IPS-18a (cell line): ENCODE measurements around the gene TMEM260.
"Not testable (repeated sequence)": the region's sequence is repeated elsewhere in the genome, so short reads cannot be mapped to it uniquely, and the experiment has no call there.

Experiments used
- H3K27ac ChIP-seq: one replicate; pipeline ENCODE4 v1.5.1; 2013; ENCODE audit warnings: low read length
- H3K27me3 ChIP-seq: one replicate; pipeline ENCODE4 v1.6.1; 2013; ENCODE audit warnings: mild to moderate bottlenecking, low read length; ENCODE audit not compliant: control insufficient read depth, insufficient read depth
- H3K36me3 ChIP-seq: one replicate; pipeline ENCODE4 v1.6.1; 2013; ENCODE audit warnings: low read depth, low read length; ENCODE audit not compliant: control insufficient read depth
- H3K4me1 ChIP-seq: one replicate; pipeline ENCODE4 v1.6.1; 2013; ENCODE audit warnings: low read depth, low read length; ENCODE audit not compliant: control insufficient read depth
- H3K4me3 ChIP-seq: one replicate; pipeline ENCODE4 v1.5.1; 2013; ENCODE audit warnings: low read length
- H3K9ac ChIP-seq: one replicate; pipeline ENCODE4 v1.6.1; 2013; ENCODE audit warnings: mild to moderate bottlenecking, low read length, moderate library complexity
- H3K9me3 ChIP-seq: one replicate; pipeline ENCODE4 v1.6.1; 2013; ENCODE audit warnings: low read depth, low read length; ENCODE audit not compliant: control insufficient read depth

TMEM260 gene

GRCh38 chr14:56603648-56604047 is 24.1 kb downstream of the TMEM260 start:
- Histone ChIP-seq H3K36me3 (no peaks in the 10 kb centered on the region), H3K9me3 (no peaks in the 10 kb centered on the region), H3K9ac (no peak overlapping the region), H3K4me3 (no peak overlapping the region), H3K4me1 (no peaks in the 10 kb centered on the region), H3K27me3 (no peaks in the 10 kb centered on the region), H3K27ac (no peak overlapping the region)

GRCh38 chr14:56608689-56609088 is 29.1 kb downstream of the TMEM260 start:
- Histone ChIP-seq H3K9ac (no peak overlapping the region), H3K4me1 (no peaks in the 10 kb centered on the region), H3K4me3 (no peak overlapping the region), H3K27me3 (no peaks in the 10 kb centered on the region), H3K9me3 (no peaks in the 10 kb centered on the region), H3K27ac (no peak overlapping the region), H3K36me3 (peaks cover 14% of the 10 kb centered on the region)

GRCh38 chr14:56611663-56612062 is 32.1 kb downstream of the TMEM260 start:
- not testable (repeated sequence) for H3K9ac ChIP-seq, H3K9me3 ChIP-seq, H3K27ac ChIP-seq, H3K27me3 ChIP-seq, H3K4me1 ChIP-seq, H3K4me3 ChIP-seq
- peaks cover 16% of the 10 kb centered on the region for H3K36me3 ChIP-seq

GRCh38 chr14:56617084-56617483 is 37.5 kb downstream of the TMEM260 start:
- Histone ChIP-seq H3K9me3 (no peaks in the 10 kb centered on the region), H3K4me3 (no peak overlapping the region), H3K4me1 (no peaks in the 10 kb centered on the region), H3K27ac (no peak overlapping the region), H3K36me3 (peaks cover 22% of the 10 kb centered on the region), H3K27me3 (no peaks in the 10 kb centered on the region), H3K9ac (no peak overlapping the region)

- Histone ChIP-seq H3K27ac (no peak overlapping the region), H3K9me3 (peaks cover 5% of the 10 kb centered on the region), H3K27me3 (no peaks in the 10 kb centered on the region), H3K4me3 (no peak overlapping the region), H3K36me3 (peaks cover 22% of the 10 kb centered on the region), H3K4me1 (no peaks in the 10 kb centered on the region), H3K9ac (no peak overlapping the region)
These were observed 51.1 kb downstream of the TMEM260 start for GRCh38 chr14:56630707-56631106.

- H3K9ac ChIP-seq = no peak overlapping the region
- peaks cover 5% of the 10 kb centered on the region for H3K9me3 ChIP-seq
- no peaks in the 10 kb centered on the region for H3K27me3 ChIP-seq
- no peak overlapping the region for H3K4me3 ChIP-seq
- no peaks in the 10 kb centered on the region for H3K4me1 ChIP-seq
- peaks cover 33% of the 10 kb centered on the region for H3K36me3 ChIP-seq
- no peak overlapping the region for H3K27ac ChIP-seq
These were observed 52.6 kb downstream of the TMEM260 start for GRCh38 chr14:56632195-56632594.

GRCh38 chr14:56633544-56633943 is 53.9 kb downstream of the TMEM260 start:
- Histone ChIP-seq H3K9ac (no peak overlapping the region), H3K27ac (no peak overlapping the region), H3K4me1 (no peaks in the 10 kb centered on the region), H3K27me3 (no peaks in the 10 kb centered on the region), H3K4me3 (no peak overlapping the region), H3K36me3 (peaks cover 46% of the 10 kb centered on the region), H3K9me3 (peaks cover 5% of the 10 kb centered on the region)

- Histone ChIP-seq H3K36me3 (peaks cover 54% of the 10 kb centered on the region), H3K4me3 (no peak overlapping the region)
These were observed 55.4 kb downstream of the TMEM260 start for GRCh38 chr14:56635041-56635440.

GRCh38 chr14:56647493-56647892 is 67.9 kb downstream of the TMEM260 start:
- no peaks in the 10 kb centered on the region for H3K36me3 ChIP-seq
- no peak overlapping the region for H3K9ac ChIP-seq
- peaks cover 38% of the 10 kb centered on the region for H3K27me3 ChIP-seq
- H3K27ac ChIP-seq = no peak overlapping the region
- peaks cover 14% of the 10 kb centered on the region for H3K4me1 ChIP-seq
- H3K4me3 ChIP-seq = no peak overlapping the region
- H3K9me3 ChIP-seq = no peaks in the 10 kb centered on the region

More at GRCh38 chr14:56635041-56635440, 55.4 kb downstream of the TMEM260 start:
- H3K9me3 ChIP-seq = peaks cover 6% of the 10 kb centered on the region
- no peaks in the 10 kb centered on the region for H3K4me1 ChIP-seq
- no peak overlapping the region for H3K9ac ChIP-seq
- H3K27ac ChIP-seq = no peak overlapping the region
- H3K27me3 ChIP-seq = no peaks in the 10 kb centered on the region

GRCh38 chr14:56648508-56649301 is 69.1 kb downstream of the TMEM260 start:
- Histone ChIP-seq H3K9ac (no peak overlapping the region), H3K36me3 (no peaks in the 10 kb centered on the region), H3K4me3 (no peak overlapping the region), H3K27me3 (peaks cover 38% of the 10 kb centered on the region), H3K27ac (no peak overlapping the region), H3K4me1 (peaks cover 14% of the 10 kb centered on the region), H3K9me3 (no peaks in the 10 kb centered on the region)

GRCh38 chr14:56649382-56649781 is 69.8 kb downstream of the TMEM260 start:
- Histone ChIP-seq H3K9ac (no peak overlapping the region), H3K9me3 (no peaks in the 10 kb centered on the region), H3K36me3 (no peaks in the 10 kb centered on the region), H3K4me3 (no peak overlapping the region), H3K27me3 (peaks cover 38% of the 10 kb centered on the region), H3K4me1 (peaks cover 14% of the 10 kb centered on the region), H3K27ac (no peak overlapping the region)

- peaks cover 38% of the 10 kb centered on the region for H3K27me3 ChIP-seq
- H3K27ac ChIP-seq = no peak overlapping the region
- H3K36me3 ChIP-seq = no peaks in the 10 kb centered on the region
- H3K9me3 ChIP-seq = no peaks in the 10 kb centered on the region
- H3K9ac ChIP-seq = no peak overlapping the region
- no peak overlapping the region for H3K4me3 ChIP-seq
- peaks cover 14% of the 10 kb centered on the region for H3K4me1 ChIP-seq
These were observed 70.5 kb downstream of the TMEM260 start for GRCh38 chr14:56650048-56650447.
